Erythroblast (primary cell): ENCODE results near the gene MPPE1.

Source experiments
- DNase-seq, 2 experiments: peaks; one replicate each; lab custom pipeline; 2025; lab: John Stamatoyannopoulos, UW
- GATA1 ChIP-seq: IDR thresholded peaks from 2 replicates; pipeline ENCODE4 v1.6.1; 2011; ENCODE audit warnings: low read depth, mild to moderate bottlenecking, control low read depth, low read length, moderate library complexity
- POLR2A ChIP-seq: IDR thresholded peaks from 2 replicates; pipeline ENCODE4 v1.6.1; 2011; ENCODE audit warnings: mild to moderate bottlenecking, low read length

MPPE1 gene

GRCh38 chr18:11849279-11849678, 58.8 kb downstream of the MPPE1 start:
- no peak for TF ChIP-seq POLR2A
- TF ChIP-seq GATA1 = no peak
- DNase-seq = no peak

DNA sequence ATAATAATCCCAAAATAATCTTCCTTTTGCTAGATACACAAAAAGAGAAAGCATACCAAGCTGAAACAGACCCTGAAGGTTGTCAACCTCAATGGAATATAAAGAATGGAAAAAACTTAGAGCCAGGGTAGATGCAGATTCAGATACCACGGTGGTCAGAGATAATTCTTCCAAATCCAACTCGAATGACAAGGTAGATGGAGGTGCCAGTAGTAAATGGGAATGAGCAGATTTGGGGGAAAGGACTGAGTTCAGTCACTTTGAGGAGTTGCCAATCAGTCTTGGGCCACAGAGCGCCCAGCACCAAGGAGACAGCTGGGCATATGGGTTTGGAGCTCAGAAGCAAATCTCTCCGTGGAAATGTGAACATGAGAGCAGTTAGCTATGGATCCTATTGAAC, 60.3 kb downstream of the MPPE1 start:
- TF ChIP-seq GATA1 = no peak
- TF ChIP-seq POLR2A = no peak
- DNase-seq = no peak

GRCh38 chr18:11845654-11846053, 62.5 kb downstream of the MPPE1 start:
- DNase-seq = no peak
- TF ChIP-seq GATA1 (no peak), POLR2A (no peak)

DNA sequence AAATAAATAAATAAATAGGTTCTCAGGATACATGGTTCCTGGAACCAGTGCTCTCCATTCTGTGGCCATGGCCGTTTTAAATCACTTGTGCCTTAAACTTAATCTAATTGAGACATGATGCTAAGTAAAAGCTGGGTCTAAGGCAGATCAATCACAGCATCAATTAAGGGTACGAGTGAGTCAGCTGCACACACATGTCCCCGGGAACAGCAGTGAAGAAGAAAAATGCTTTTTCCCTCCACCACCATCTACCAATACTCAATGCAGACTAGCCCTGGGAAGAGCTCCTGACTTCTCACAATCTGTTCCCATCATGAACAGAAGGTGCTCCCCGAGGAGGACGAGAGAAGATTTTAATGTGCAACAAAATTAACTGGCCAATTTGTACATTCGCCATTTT, 63.7 kb downstream of the MPPE1 start:
- no peak for TF ChIP-seq POLR2A
- TF ChIP-seq GATA1 = no peak
- DNase-seq = no peak

DNA sequence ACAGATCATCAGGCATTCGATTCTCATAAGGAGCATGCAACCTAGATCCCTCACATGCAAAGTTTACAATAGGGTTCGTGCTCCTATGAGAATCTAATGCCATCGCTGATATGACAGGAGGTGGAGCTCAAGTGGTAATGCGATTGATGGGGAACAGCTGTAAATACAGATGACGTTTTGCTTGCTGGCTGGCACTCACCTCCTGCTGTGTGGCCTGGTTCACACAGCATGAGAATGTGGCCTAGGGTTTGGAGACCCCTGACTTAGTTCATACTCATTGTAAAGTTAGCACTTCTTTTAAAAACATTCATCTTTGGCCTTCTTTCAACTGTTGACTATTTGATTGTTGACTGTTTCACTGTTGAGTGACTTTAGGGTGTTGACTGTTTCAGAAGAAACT, 65.6 kb downstream of the MPPE1 start:
- no peak for DNase-seq
- TF ChIP-seq GATA1 (no peak), POLR2A (no peak)

- TF ChIP-seq POLR2A = no peak
- no peak for TF ChIP-seq GATA1
- no peak for DNase-seq
Observed at GRCh38 chr18:11840493-11840892, 67.6 kb downstream of the MPPE1 start.

- DNase-seq = no peak
- TF ChIP-seq POLR2A (no peak), GATA1 (no peak)
Observed at GRCh38 chr18:11839556-11839955, 68.6 kb downstream of the MPPE1 start.

DNA sequence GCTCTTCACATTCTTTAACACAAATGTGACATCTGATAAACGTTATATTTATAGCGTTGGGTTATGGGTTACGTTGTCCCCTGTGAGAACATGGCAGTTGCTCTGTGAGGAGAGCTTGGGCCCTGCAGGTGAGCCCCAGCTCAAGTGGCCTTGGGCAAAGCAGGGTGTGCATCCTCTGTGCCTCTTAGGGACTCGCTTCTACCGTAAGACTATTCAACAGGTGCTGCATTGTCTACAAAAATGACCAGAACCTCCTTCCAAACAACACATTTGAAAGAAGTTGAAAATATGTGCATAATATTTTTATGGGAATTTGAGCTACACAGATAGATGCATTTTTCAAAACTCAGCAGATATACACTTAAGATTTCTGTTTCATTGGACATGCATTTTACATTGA, 73.3 kb downstream of the MPPE1 start:
- DNase-seq = no peak
- TF ChIP-seq GATA1 (no peak), POLR2A (no peak)
